Lung (tissue), 12 donors: ENCODE measurements around the gene FNTB. TPM values are rescaled to one million over a fixed set of nuclear protein-coding genes. Genes with fewer than 3 reads are reported as not detected.

Experiments
- ATAC-seq: fragments of 200-7000 bp; cut with Tn5 transposase; one replicate; pipeline ENCODE4 v1.9.1; 2020; ENCODE audit warnings: moderate number of reproducible peaks; ENCODE audit not compliant: insufficient read depth, low FRiP score
- DNase-seq, 3 donors: peaks; one replicate each; pipeline ENCODE4 v3.0.0-alpha.2; 2013 to 2017
- H3K27ac ChIP-seq, 2 donors: one replicate each; pipeline ENCODE4 v1.5.1; 2013; ENCODE audit warnings: mild to moderate bottlenecking in 2 of 2, moderate library complexity in 2 of 2, control low read depth in 1 of 2, inconsistent platforms in 1 of 2, low read depth in 1 of 2, low read length in 1 of 2
- H3K27me3 ChIP-seq, 3 donors: one replicate each; pipeline ENCODE4 v1.5.1; 2013; ENCODE audit warnings: low read length in 2 of 3; ENCODE audit not compliant: control insufficient read depth in 3 of 3, insufficient read depth in 3 of 3
- H3K36me3 ChIP-seq, 4 donors: one replicate each; pipeline ENCODE4 v1.5.1; 2013; ENCODE audit warnings: low read length in 4 of 4, mild to moderate bottlenecking in 1 of 4, moderate library complexity in 1 of 4; ENCODE audit not compliant: control insufficient read depth in 4 of 4, insufficient read depth in 4 of 4
- H3K4me1 ChIP-seq, 5 donors: one replicate each; pipeline ENCODE4 v1.5.1; 2013; ENCODE audit warnings: low read length in 5 of 5, mild to moderate bottlenecking in 2 of 5, moderate library complexity in 1 of 5; ENCODE audit not compliant: control insufficient read depth in 5 of 5, insufficient read depth in 5 of 5
- H3K4me3 ChIP-seq: one replicate; pipeline ENCODE4 v1.5.1; 2013; ENCODE audit warnings: mild to moderate bottlenecking, control low read depth, moderate library complexity
- H3K9ac ChIP-seq, 2 donors: one replicate each; pipeline ENCODE4 v1.5.1; 2013; ENCODE audit warnings: low read length in 2 of 2, control low read depth in 1 of 2; ENCODE audit not compliant: insufficient read depth in 1 of 2
- H3K9me3 ChIP-seq, 4 donors: one replicate each; pipeline ENCODE4 v1.5.1; 2013; ENCODE audit warnings: low read length in 3 of 4, mild to moderate bottlenecking in 1 of 4, moderate library complexity in 1 of 4; ENCODE audit not compliant: control insufficient read depth in 4 of 4, insufficient read depth in 3 of 4
- WGBS, 2 donors: extraction: QIAGEN DNeasy Blood & Tissue Kit; methylation state at CpG; one replicate each; pipeline ENCODE4 v1.1.7; 2013; 5-methylcytosine and 5-hydroxymethylcytosine counted together
- polyA plus RNA-seq, 2 donors: library from polyadenylated mRNA; stranded (reverse); fragments of 200-250 nt; gene quantifications; one replicate each; pipeline ENCODE4 v1.2.1, GENCODE V29; 2013
- total RNA-seq, 2 donors: library from RNA; depleted of rRNA in 1 of 2; stranded (reverse); fragments of >200 nt in 1 of 2; gene quantifications; one replicate each; pipeline ENCODE4 v1.2.1, GENCODE V29; 2014 to 2021
- TF ChIP-seq, protein P1 (sequence below): IDR thresholded peaks from 2 replicates; pipeline ENCODE4 v1.5.1; 2012; ENCODE audit warnings: mild to moderate bottlenecking; ENCODE audit errors: control extremely low read depth, extremely low read depth
- donor health status: control.
- donor health status: control.
- donor health status: Bipolar disorder and iron deficiency.
- donor health status: healthy.
- donor health status: DM: yes; HTN: yes; CAD: no.

The FNTB gene
- total and polyA plus RNA-seq, 4 donors, result 6.2 to 14.8 (median 10.8) TPM

DNA sequence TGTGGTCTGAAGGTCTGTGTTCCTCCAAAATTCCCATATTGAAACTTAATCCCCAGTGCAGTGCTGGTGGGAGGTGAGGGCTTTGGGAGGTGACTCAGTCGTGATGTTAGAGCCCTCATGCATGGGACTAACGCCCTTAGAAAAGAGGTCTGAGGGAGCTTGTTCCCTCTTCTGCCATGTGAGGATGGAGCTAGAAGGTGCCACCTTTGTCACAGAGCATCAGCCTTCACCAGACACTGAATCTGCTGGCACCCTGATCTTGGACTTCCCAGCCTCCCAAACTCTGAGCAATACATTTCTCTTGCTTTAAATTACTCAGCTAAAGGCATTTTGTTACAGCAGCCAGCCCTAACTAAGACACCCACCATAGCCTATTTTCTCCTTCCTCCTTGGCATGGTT is 28.5 kb upstream of the FNTB start:
- H3K27ac ChIP-seq, result no peak overlapping the region
- no peak for ATAC-seq
- no peak for DNase-seq

DNA sequence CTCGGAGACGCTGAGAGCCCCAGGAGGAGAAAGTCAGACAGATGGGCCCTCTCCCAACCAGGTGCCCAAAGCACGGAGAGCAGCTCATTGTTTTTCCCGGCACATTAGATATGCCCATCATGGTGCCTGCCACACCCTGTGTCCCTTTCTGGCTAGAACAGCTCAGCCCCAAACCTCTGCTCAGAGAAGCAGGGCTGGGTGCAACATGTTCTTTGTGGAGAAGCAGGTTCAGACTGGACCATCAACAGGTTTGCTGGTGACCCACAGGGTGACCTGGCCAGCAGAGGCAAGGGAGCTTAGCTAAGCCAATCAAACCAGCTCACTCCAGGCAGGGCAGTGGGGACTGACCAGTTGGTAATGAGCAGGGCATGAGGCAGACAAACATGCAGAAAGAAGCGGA is 28.0 kb upstream of the FNTB start:
- DNase-seq (no peak), ATAC-seq (no peak)
- Histone ChIP-seq H3K4me3 (no peak overlapping the region), H3K27me3 (no peaks in the 10 kb centered on the region), H3K9me3 (no peaks in the 10 kb centered on the region), H3K9ac (no peak overlapping the region), H3K36me3 (no peaks in the 10 kb centered on the region), H3K4me1 (peaks cover 0 to 4% (median 0%) of the 10 kb centered on the region in 5 donors), H3K27ac (no peak overlapping the region)
- TF ChIP-seq, protein P1, sequence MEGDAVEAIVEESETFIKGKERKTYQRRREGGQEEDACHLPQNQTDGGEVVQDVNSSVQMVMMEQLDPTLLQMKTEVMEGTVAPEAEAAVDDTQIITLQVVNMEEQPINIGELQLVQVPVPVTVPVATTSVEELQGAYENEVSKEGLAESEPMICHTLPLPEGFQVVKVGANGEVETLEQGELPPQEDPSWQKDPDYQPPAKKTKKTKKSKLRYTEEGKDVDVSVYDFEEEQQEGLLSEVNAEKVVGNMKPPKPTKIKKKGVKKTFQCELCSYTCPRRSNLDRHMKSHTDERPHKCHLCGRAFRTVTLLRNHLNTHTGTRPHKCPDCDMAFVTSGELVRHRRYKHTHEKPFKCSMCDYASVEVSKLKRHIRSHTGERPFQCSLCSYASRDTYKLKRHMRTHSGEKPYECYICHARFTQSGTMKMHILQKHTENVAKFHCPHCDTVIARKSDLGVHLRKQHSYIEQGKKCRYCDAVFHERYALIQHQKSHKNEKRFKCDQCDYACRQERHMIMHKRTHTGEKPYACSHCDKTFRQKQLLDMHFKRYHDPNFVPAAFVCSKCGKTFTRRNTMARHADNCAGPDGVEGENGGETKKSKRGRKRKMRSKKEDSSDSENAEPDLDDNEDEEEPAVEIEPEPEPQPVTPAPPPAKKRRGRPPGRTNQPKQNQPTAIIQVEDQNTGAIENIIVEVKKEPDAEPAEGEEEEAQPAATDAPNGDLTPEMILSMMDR, result no peak
- WGBS, 2 donors, result 96 to 97% methylated on average over 5 of the region's 5 CpGs

More for the DNA sequence above, 28.5 kb upstream of the FNTB start:
- H3K9me3 ChIP-seq, result no peaks in the 10 kb centered on the region
- 92 to 100% methylated on average over 2 of the region's 2 CpGs for WGBS, 2 donors
- no peaks in the 10 kb centered on the region for H3K36me3 ChIP-seq
- H3K4me3 ChIP-seq, result no peak overlapping the region
- TF ChIP-seq, protein P1, result no peak
- H3K27me3 ChIP-seq, result no peaks in the 10 kb centered on the region
- no peak overlapping the region for H3K9ac ChIP-seq
- H3K4me1 ChIP-seq, result peaks cover 0 to 4% (median 0%) of the 10 kb centered on the region in 5 donors

DNA sequence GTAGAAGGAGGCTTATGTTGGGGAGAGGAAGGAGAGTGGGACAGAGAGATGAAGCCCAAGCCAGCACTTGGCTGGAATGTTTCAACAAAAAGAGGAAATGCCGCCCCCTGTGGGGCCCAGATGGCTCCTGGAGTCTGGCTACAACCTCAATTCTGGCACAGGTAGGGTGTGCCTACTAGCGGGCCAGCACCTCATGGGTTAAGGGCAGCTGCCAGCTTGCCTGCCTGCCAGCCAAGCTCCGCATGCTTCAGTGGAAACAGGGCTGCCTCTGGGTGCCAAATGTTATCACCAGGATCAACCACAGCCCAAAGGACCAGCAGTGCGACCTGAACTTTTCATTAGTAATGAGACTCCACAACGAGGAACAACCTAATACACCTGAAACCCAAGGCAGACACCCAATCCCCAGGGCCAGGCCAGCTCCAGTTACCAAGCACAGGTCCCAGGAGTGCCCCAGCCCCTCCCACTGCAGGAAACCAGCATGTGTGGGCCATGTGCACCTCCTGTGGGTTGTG is 25.9 kb upstream of the FNTB start:
- H3K4me1 ChIP-seq, result peaks cover 0 to 4% (median 0%) of the 10 kb centered on the region in 5 donors
- no peak overlapping the region for H3K4me3 ChIP-seq
- TF ChIP-seq, protein P1, result no peak
- no peak overlapping the region for H3K27ac ChIP-seq
- H3K9me3 ChIP-seq, result no peaks in the 10 kb centered on the region
- ATAC-seq (no peak), DNase-seq (no peak)
- no peaks in the 10 kb centered on the region for H3K27me3 ChIP-seq
- H3K9ac ChIP-seq, result no peak overlapping the region
- WGBS, 2 donors, result 67 to 68% methylated on average over 5 of the region's 5 CpGs
- H3K36me3 ChIP-seq, result no peaks in the 10 kb centered on the region

DNA sequence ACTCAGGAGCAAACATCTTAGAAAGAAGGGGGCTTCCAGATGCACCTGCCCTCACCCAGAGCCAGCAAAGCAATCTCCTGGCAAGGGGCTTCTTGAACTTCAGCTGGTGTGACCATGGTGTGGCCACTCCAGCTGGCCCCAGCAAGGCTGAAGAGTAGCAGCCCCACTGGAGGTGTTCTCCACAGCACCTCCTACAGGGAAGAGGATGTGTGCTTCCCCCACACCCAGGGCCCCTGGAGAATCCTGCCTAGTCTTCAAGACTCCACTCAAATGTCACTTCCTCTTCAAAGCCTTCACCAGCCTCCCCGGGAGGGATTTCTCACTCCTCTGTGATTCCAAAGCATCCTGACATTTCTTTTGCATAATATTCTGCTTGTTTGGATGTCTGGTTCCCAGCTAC is 23.1 kb upstream of the FNTB start:
- no peak for DNase-seq
- no peaks in the 10 kb centered on the region for H3K9me3 ChIP-seq
- H3K36me3 ChIP-seq, result no peaks in the 10 kb centered on the region
- H3K4me1 ChIP-seq, result peaks cover 0 to 4% (median 0%) of the 10 kb centered on the region in 5 donors
- 40 to 44% methylated on average over 1 of the region's 1 CpG for WGBS, 2 donors
- no peak for ATAC-seq
- no peak overlapping the region for H3K9ac ChIP-seq
- no peak overlapping the region for H3K4me3 ChIP-seq
- no peak overlapping the region for H3K27ac ChIP-seq
- TF ChIP-seq, protein P1, result no peak
- no peaks in the 10 kb centered on the region for H3K27me3 ChIP-seq
